Hepatocyte (in vitro differentiated cells): ENCODE measurements around the gene SCG3. TPM values are rescaled to one million over a fixed set of nuclear protein-coding genes. Genes with fewer than 3 reads are reported as not detected.

Experiments used
- DNase-seq: peaks from one replicate; pipeline ENCODE4 v3.0.0-alpha.2; 2016; ENCODE audit warnings: low spot score
- H2AFZ ChIP-seq: fragments of 200-600 bp; sonication (generic); 2 replicates; pipeline ENCODE4 v1.6.0; 2016; ENCODE audit warnings: antibody characterized with exemption, mild to moderate bottlenecking
- H3K27ac ChIP-seq: fragments of 200-600 bp; sonication (generic); 2 replicates; pipeline ENCODE4 v1.5.1; 2016; ENCODE audit warnings: mild to moderate bottlenecking
- H3K27me3 ChIP-seq: fragments of 200-600 bp; sonication (generic); 2 replicates; pipeline ENCODE4 v1.6.1; 2016
- H3K36me3 ChIP-seq: fragments of 200-600 bp; sonication (generic); replicated peaks from 2 replicates; pipeline ENCODE4 v1.5.1; 2016; ENCODE audit warnings: low read depth; ENCODE audit not compliant: insufficient read depth
- H3K4me1 ChIP-seq: fragments of 200-600 bp; sonication (generic); 2 replicates; pipeline ENCODE4 v1.5.1; 2016; ENCODE audit warnings: mild to moderate bottlenecking, moderate library complexity; ENCODE audit not compliant: insufficient read depth
- H3K4me2 ChIP-seq: fragments of 200-600 bp; sonication (generic); 2 replicates; pipeline ENCODE4 v1.6.0; 2016
- H3K4me3 ChIP-seq: fragments of 200-600 bp; sonication (generic); 2 replicates; pipeline ENCODE4 v1.5.1; 2016; ENCODE audit warnings: mild to moderate bottlenecking
- H3K79me2 ChIP-seq: fragments of 200-600 bp; sonication (generic); 2 replicates; pipeline ENCODE4 v1.6.0; 2017; ENCODE audit warnings: mild to moderate bottlenecking
- H3K9me2 ChIP-seq: fragments of 200-600 bp; sonication (generic); replicated peaks from 2 replicates; pipeline ENCODE4 v1.6.0; 2017; ENCODE audit warnings: mild to moderate bottlenecking; ENCODE audit not compliant: insufficient read depth
- H3K9me3 ChIP-seq: fragments of 200-600 bp; sonication (generic); 2 replicates; pipeline ENCODE4 v1.5.1; 2016; ENCODE audit warnings: low read depth, mild to moderate bottlenecking
- H4K20me1 ChIP-seq: fragments of 200-600 bp; sonication (generic); 2 replicates; pipeline ENCODE4 v1.6.0; 2016; ENCODE audit warnings: mild to moderate bottlenecking; ENCODE audit not compliant: insufficient read depth, poor library complexity, severe bottlenecking
- CTCF ChIP-seq: fragments of 200-600 bp; sonication (generic); IDR thresholded peaks from 2 replicates; pipeline ENCODE4 v1.5.1; 2016; ENCODE audit warnings: antibody characterized with exemption, mild to moderate bottlenecking; ENCODE audit not compliant: poor library complexity
- EZH2 ChIP-seq: fragments of 200-600 bp; sonication (generic); IDR thresholded peaks from 2 replicates; pipeline ENCODE4 v1.6.1; 2016; ENCODE audit warnings: antibody characterized with exemption, mild to moderate bottlenecking, borderline replicate concordance
- EZH2phosphoT487 ChIP-seq: fragments of 200-600 bp; sonication (generic); IDR thresholded peaks from one replicate; pipeline ENCODE4 v1.6.1; 2018; ENCODE audit warnings: antibody characterized with exemption, mild to moderate bottlenecking, low read depth, moderate library complexity; ENCODE audit not compliant: unreplicated experiment, severe bottlenecking
- WGBS: methylation state at CpG from one replicate; pipeline ENCODE4 v1.1.6; 2016; ENCODE audit warnings: low lambda C conversion rate; ENCODE audit errors: missing lambda C conversion rate; 5-methylcytosine and 5-hydroxymethylcytosine counted together
- polyA plus RNA-seq: library from polyadenylated mRNA; unstranded; fragments of >200 nt; fragmentation: Nextera tagmentation; extraction: Ambion mirVana; gene quantifications from 2 replicates; pipeline ENCODE4 v1.2.1, GENCODE V29; 2016
- total RNA-seq: library from RNA; depleted of rRNA; stranded (reverse); fragments of >200 nt; gene quantifications from 2 replicates; pipeline ENCODE4 v1.2.3, GENCODE V29; 2014

Gene SCG3
- total and polyA plus RNA-seq, 2 experiments from 2014 or later, result 0.11 to 0.20 TPM

- H2AFZ ChIP-seq, result no peak overlapping the region
- TF ChIP-seq EZH2 (no peak), EZH2phosphoT487 (no peak), CTCF (no peak)
- no peak overlapping the region for H3K27ac ChIP-seq
- no peaks in the 10 kb centered on the region for H3K79me2 ChIP-seq
- H3K9me2 ChIP-seq, result no peaks in the 10 kb centered on the region
- no peak for DNase-seq
- no peaks in the 10 kb centered on the region for H3K36me3 ChIP-seq
- H3K4me1 ChIP-seq, result peaks cover 6% of the 10 kb centered on the region
- H3K4me3 ChIP-seq, result no peak overlapping the region
- H4K20me1 ChIP-seq, result no peaks in the 10 kb centered on the region
- H3K27me3 ChIP-seq, result peaks cover 24% of the 10 kb centered on the region
- H3K9me3 ChIP-seq, result no peaks in the 10 kb centered on the region
- WGBS, result 64% methylated on average over 2 of the region's 2 CpGs
- peak overlapping the region; percentile 94 for H3K4me2 ChIP-seq
These were observed 57.2 kb downstream of the SCG3 start for GRCh38 chr15:51738553-51738952.

- Histone ChIP-seq H3K4me3 (no peak overlapping the region), H3K79me2 (no peaks in the 10 kb centered on the region), H3K9me2 (no peaks in the 10 kb centered on the region), H3K9me3 (no peaks in the 10 kb centered on the region), H2AFZ (no peak overlapping the region), H3K27ac (no peak overlapping the region), H4K20me1 (no peaks in the 10 kb centered on the region), H3K4me2 (no peak overlapping the region), H3K27me3 (peaks cover 31% of the 10 kb centered on the region), H3K36me3 (no peaks in the 10 kb centered on the region), H3K4me1 (peaks cover 6% of the 10 kb centered on the region)
- DNase-seq, result no peak
- TF ChIP-seq EZH2phosphoT487 (no peak), CTCF (no peak), EZH2 (no peak)
- 70% methylated on average over 2 of the region's 2 CpGs for WGBS
These were observed 57.9 kb downstream of the SCG3 start for GRCh38 chr15:51739061-51739712.

DNA sequence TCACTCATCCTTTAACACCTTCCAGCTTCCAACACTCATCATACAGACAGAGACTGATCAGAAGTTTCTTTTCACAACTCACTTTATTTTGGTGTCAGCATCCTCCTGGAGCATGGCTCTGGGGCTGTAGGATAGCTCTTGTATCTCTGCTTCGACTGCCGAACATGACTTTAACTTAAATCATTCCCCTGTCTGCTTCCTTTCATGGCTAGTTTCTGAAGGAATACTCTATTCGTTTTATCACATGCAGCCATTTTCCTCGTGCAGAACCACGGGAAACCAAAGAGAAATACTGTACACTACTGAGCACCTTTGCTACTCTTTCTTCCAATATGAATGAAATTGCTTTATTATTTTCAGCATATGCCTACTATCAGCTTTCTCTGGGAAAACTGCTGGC is 68.0 kb downstream of the SCG3 start:
- 85% methylated on average over 5 of the region's 5 CpGs for WGBS
- H3K79me2 ChIP-seq, result peaks cover 6% of the 10 kb centered on the region
- peaks cover 8% of the 10 kb centered on the region for H3K4me1 ChIP-seq
- no peak overlapping the region for H3K4me2 ChIP-seq
- peaks cover 63% of the 10 kb centered on the region for H3K27me3 ChIP-seq
- no peak overlapping the region for H3K27ac ChIP-seq
- no peaks in the 10 kb centered on the region for H3K9me2 ChIP-seq
- no peaks in the 10 kb centered on the region for H3K36me3 ChIP-seq
- no peak for TF ChIP-seq EZH2
- no peak for TF ChIP-seq EZH2phosphoT487
- no peak for TF ChIP-seq CTCF
- no peaks in the 10 kb centered on the region for H4K20me1 ChIP-seq
- DNase-seq, result no peak
- H3K4me3 ChIP-seq, result no peak overlapping the region
- no peaks in the 10 kb centered on the region for H3K9me3 ChIP-seq
- no peak overlapping the region for H2AFZ ChIP-seq
